ENCODE data around the gene ZNF547. TPM values are rescaled to one million over a fixed set of nuclear protein-coding genes. Genes with fewer than 3 reads are reported as not detected.

ZNF547 gene
- total and polyA plus RNA-seq, 2 experiments from 2014 or later, result 1.1 to 4.9 TPM

DNA sequence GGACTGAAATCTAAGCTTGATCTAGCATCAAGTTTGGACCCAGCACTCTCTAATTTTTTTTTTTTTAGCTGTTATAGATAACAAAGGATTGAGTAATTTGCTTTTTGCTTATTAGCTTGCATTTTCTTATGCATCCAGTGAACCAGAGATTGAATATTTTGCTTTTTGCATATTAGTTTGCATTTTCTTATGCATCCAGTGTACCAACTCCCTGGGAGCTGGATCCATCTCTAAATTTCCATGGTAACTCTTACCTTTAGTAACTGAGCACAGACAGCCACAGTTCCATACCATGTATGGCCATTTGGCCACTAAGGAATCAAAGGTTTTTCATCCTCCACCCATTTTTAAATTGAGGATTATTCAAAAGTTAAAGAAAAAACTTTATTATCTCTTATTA is 17.6 kb downstream of the ZNF547 start:
- Histone ChIP-seq H2AFZ (no peak overlapping the region), H3K4me2 (no peak overlapping the region), H3K36me3 (ENCODE audit: insufficient read depth) (no peaks in the 10 kb centered on the region), H3K9me2 (ENCODE audit: insufficient read depth) (peaks cover 3% of the 10 kb centered on the region; the same call in 1 of the 2 replicates), H3K27ac (ENCODE audit: low read depth) (no peak overlapping the region), H3K4me1 (ENCODE audit: insufficient read depth) (no peaks in the 10 kb centered on the region), H3K79me2 (replicated peaks; ENCODE audit: insufficient read depth) (no peaks in the 10 kb centered on the region), H3F3A (replicated peaks; ENCODE audit: low read depth) (no peaks in the 10 kb centered on the region), H3K4me3 (no peak overlapping the region), H4K20me1 (replicated peaks; ENCODE audit: insufficient read depth) (no peaks in the 10 kb centered on the region), H3K27me3 (ENCODE audit: insufficient read depth) (no peaks in the 10 kb centered on the region)
- peaks cover 4% of the 10 kb centered on the region for H3K27me3 Mint-ChIP-seq (ENCODE audit: insufficient read depth, low read depth, poor library complexity)
- H3K27ac Mint-ChIP-seq, result no peak overlapping the region
- H3K4me1 Mint-ChIP-seq, result no peaks in the 10 kb centered on the region
- peaks cover 26% of the 10 kb centered on the region for H3K9me3 Mint-ChIP-seq
- DNase-seq (ENCODE audit: low spot score), result no peak
- TF ChIP-seq, protein P1, sequence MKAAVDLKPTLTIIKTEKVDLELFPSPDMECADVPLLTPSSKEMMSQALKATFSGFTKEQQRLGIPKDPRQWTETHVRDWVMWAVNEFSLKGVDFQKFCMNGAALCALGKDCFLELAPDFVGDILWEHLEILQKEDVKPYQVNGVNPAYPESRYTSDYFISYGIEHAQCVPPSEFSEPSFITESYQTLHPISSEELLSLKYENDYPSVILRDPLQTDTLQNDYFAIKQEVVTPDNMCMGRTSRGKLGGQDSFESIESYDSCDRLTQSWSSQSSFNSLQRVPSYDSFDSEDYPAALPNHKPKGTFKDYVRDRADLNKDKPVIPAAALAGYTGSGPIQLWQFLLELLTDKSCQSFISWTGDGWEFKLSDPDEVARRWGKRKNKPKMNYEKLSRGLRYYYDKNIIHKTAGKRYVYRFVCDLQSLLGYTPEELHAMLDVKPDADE (IDR thresholded peaks at IDR 0.05), result no peak
- TF ChIP-seq, protein P2, sequence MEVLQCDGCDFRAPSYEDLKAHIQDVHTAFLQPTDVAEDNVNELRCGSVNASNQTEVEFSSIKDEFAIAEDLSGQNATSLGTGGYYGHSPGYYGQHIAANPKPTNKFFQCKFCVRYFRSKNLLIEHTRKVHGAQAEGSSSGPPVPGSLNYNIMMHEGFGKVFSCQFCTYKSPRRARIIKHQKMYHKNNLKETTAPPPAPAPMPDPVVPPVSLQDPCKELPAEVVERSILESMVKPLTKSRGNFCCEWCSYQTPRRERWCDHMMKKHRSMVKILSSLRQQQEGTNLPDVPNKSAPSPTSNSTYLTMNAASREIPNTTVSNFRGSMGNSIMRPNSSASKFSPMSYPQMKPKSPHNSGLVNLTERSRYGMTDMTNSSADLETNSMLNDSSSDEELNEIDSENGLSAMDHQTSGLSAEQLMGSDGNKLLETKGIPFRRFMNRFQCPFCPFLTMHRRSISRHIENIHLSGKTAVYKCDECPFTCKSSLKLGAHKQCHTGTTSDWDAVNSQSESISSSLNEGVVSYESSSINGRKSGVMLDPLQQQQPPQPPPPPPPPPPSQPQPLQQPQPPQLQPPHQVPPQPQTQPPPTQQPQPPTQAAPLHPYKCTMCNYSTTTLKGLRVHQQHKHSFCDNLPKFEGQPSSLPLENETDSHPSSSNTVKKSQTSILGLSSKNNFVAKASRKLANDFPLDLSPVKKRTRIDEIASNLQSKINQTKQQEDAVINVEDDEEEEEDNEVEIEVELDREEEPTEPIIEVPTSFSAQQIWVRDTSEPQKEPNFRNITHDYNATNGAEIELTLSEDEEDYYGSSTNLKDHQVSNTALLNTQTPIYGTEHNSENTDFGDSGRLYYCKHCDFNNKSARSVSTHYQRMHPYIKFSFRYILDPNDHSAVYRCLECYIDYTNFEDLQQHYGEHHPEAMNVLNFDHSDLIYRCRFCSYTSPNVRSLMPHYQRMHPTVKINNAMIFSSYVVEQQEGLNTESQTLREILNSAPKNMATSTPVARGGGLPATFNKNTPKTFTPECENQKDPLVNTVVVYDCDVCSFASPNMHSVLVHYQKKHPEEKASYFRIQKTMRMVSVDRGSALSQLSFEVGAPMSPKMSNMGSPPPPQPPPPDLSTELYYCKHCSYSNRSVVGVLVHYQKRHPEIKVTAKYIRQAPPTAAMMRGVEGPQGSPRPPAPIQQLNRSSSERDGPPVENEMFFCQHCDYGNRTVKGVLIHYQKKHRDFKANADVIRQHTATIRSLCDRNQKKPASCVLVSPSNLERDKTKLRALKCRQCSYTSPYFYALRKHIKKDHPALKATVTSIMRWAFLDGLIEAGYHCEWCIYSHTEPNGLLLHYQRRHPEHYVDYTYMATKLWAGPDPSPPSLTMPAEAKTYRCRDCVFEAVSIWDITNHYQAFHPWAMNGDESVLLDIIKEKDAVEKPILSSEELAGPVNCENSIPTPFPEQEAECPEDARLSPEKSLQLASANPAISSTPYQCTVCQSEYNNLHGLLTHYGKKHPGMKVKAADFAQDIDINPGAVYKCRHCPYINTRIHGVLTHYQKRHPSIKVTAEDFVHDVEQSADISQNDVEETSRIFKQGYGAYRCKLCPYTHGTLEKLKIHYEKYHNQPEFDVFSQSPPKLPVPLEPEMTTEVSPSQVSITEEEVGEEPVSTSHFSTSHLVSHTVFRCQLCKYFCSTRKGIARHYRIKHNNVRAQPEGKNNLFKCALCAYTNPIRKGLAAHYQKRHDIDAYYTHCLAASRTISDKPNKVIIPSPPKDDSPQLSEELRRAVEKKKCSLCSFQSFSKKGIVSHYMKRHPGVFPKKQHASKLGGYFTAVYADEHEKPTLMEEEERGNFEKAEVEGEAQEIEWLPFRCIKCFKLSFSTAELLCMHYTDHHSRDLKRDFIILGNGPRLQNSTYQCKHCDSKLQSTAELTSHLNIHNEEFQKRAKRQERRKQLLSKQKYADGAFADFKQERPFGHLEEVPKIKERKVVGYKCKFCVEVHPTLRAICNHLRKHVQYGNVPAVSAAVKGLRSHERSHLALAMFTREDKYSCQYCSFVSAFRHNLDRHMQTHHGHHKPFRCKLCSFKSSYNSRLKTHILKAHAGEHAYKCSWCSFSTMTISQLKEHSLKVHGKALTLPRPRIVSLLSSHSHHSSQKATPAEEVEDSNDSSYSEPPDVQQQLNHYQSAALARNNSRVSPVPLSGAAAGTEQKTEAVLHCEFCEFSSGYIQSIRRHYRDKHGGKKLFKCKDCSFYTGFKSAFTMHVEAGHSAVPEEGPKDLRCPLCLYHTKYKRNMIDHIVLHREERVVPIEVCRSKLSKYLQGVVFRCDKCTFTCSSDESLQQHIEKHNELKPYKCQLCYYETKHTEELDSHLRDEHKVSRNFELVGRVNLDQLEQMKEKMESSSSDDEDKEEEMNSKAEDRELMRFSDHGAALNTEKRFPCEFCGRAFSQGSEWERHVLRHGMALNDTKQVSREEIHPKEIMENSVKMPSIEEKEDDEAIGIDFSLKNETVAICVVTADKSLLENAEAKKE (CRISPR knock-in tag; IDR thresholded peaks at IDR 0.05), result no peak
- TF ChIP-seq, protein P3, sequence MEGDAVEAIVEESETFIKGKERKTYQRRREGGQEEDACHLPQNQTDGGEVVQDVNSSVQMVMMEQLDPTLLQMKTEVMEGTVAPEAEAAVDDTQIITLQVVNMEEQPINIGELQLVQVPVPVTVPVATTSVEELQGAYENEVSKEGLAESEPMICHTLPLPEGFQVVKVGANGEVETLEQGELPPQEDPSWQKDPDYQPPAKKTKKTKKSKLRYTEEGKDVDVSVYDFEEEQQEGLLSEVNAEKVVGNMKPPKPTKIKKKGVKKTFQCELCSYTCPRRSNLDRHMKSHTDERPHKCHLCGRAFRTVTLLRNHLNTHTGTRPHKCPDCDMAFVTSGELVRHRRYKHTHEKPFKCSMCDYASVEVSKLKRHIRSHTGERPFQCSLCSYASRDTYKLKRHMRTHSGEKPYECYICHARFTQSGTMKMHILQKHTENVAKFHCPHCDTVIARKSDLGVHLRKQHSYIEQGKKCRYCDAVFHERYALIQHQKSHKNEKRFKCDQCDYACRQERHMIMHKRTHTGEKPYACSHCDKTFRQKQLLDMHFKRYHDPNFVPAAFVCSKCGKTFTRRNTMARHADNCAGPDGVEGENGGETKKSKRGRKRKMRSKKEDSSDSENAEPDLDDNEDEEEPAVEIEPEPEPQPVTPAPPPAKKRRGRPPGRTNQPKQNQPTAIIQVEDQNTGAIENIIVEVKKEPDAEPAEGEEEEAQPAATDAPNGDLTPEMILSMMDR (conservative IDR thresholded peaks at IDR 0.05; ENCODE audit: low read depth in 2 of 2), result no peak
- no peak for TF ChIP-seq JUNB (IDR thresholded peaks at IDR 0.05; ENCODE audit: unreplicated experiment)
- TF ChIP-seq ZNF331 (CRISPR knock-in tag; IDR thresholded peaks at IDR 0.05; ENCODE audit: low read depth), result no peak
- no peak for TF ChIP-seq NANOG (IDR thresholded peaks at IDR 0.05; ENCODE audit: borderline replicate concordance)
- TF ChIP-seq CREB1 (CRISPR knock-in tag; IDR thresholded peaks at IDR 0.05; ENCODE audit: low read depth), result no peak
- TF ChIP-seq, protein P4, sequence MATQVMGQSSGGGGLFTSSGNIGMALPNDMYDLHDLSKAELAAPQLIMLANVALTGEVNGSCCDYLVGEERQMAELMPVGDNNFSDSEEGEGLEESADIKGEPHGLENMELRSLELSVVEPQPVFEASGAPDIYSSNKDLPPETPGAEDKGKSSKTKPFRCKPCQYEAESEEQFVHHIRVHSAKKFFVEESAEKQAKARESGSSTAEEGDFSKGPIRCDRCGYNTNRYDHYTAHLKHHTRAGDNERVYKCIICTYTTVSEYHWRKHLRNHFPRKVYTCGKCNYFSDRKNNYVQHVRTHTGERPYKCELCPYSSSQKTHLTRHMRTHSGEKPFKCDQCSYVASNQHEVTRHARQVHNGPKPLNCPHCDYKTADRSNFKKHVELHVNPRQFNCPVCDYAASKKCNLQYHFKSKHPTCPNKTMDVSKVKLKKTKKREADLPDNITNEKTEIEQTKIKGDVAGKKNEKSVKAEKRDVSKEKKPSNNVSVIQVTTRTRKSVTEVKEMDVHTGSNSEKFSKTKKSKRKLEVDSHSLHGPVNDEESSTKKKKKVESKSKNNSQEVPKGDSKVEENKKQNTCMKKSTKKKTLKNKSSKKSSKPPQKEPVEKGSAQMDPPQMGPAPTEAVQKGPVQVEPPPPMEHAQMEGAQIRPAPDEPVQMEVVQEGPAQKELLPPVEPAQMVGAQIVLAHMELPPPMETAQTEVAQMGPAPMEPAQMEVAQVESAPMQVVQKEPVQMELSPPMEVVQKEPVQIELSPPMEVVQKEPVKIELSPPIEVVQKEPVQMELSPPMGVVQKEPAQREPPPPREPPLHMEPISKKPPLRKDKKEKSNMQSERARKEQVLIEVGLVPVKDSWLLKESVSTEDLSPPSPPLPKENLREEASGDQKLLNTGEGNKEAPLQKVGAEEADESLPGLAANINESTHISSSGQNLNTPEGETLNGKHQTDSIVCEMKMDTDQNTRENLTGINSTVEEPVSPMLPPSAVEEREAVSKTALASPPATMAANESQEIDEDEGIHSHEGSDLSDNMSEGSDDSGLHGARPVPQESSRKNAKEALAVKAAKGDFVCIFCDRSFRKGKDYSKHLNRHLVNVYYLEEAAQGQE (IDR thresholded peaks at IDR 0.05; ENCODE audit: unreplicated experiment), result no peak
- TF ChIP-seq POLR2AphosphoS5 (IDR thresholded peaks at IDR 0.05; ENCODE audit: low read depth), result no peak
- no peak for TF ChIP-seq EZH2 (IDR thresholded peaks at IDR 0.05; ENCODE audit: low read depth, unreplicated experiment)
- no peak for TF ChIP-seq STAT1 (IDR thresholded peaks at IDR 0.05; ENCODE audit: unreplicated experiment)
- no peak for TF ChIP-seq EZH2phosphoT487 (IDR thresholded peaks at IDR 0.05; ENCODE audit: unreplicated experiment)
- TF ChIP-seq ZNF114 (CRISPR knock-in tag; IDR thresholded peaks at IDR 0.05), result no peak
- ATAC-seq, result no peak
- H3K4me3 Mint-ChIP-seq, result no peak overlapping the region
- peaks cover 38% of the 10 kb centered on the region for H3K36me3 Mint-ChIP-seq (ENCODE audit: low read depth)

All from GM23338 (cell line).